HAP-1 (cell line): ENCODE data around the gene OR4Q2.
"Not testable (repeated sequence)": the region's sequence is repeated elsewhere in the genome, so short reads cannot be mapped to it uniquely, and the experiment has no call there.

Experiments
- DNase-seq, 2 experiments: peaks; one replicate each; pipeline ENCODE4 v3.0.0-alpha.2; 2016 to 2020; ENCODE audit warnings: low spot score in 2 of 2
- H3K27me3 ChIP-seq: fragments of 250-450 bp; sonication (Bioruptor Pico); 2 replicates; pipeline ENCODE4 v1.5.1; 2020; ENCODE audit warnings: low read depth, mild to moderate bottlenecking, moderate library complexity
- H3K36me3 ChIP-seq: fragments of 250-450 bp; sonication (Bioruptor Pico); replicated peaks from 2 replicates; pipeline ENCODE4 v1.5.1; 2020; ENCODE audit warnings: mild to moderate bottlenecking
- H3K4me1 ChIP-seq: fragments of 250-450 bp; sonication (Bioruptor Pico); 2 replicates; pipeline ENCODE4 v1.5.1; 2020; ENCODE audit warnings: mild to moderate bottlenecking
- H3K4me3 ChIP-seq: fragments of 250-450 bp; sonication (Bioruptor Pico); 2 replicates; pipeline ENCODE4 v1.5.1; 2020; ENCODE audit warnings: mild to moderate bottlenecking, moderate library complexity
- H3K9me3 ChIP-seq: fragments of 250-450 bp; sonication (Bioruptor Pico); 2 replicates; pipeline ENCODE4 v1.5.1; 2020; ENCODE audit warnings: mild to moderate bottlenecking, moderate library complexity
- in situ Hi-C: fragments of 300-500 bp; cut with MboI; formaldehyde crosslinking; loops from 3 replicates; pipeline ENCODE4 v1.14.3; 2020; ENCODE audit warnings: low sequenced_read_pairs, inconsistent platforms, mixed read lengths

OR4Q2 gene

GRCh38 chr14:20001863-20002262 lies at the start of gene OR4Q2:
OR4Q2 (plus strand) TSS chr14:20002163.
- no peak for DNase-seq
- in situ Hi-C loops: no loop called here
- H3K4me3 ChIP-seq: no peak within 1 kb of the TSS
- no peaks in the 10 kb centered on the region; the same call in 1 of the 2 replicates for H3K9me3 ChIP-seq
- no peaks in the 10 kb centered on the region for H3K4me1 ChIP-seq
- H3K36me3 ChIP-seq: no peaks in the 10 kb centered on the region
- no peaks in the 10 kb centered on the region for H3K27me3 ChIP-seq

- H3K9me3 ChIP-seq, H3K4me3 ChIP-seq, H3K36me3 ChIP-seq, H3K4me1 ChIP-seq, H3K27me3 ChIP-seq, DNase-seq, in situ Hi-C loops: not testable (repeated sequence)
Observed at GRCh38 chr14:19969735-19970134, 32.2 kb upstream of the OR4Q2 start.

- Histone ChIP-seq H3K27me3 (no peaks in the 10 kb centered on the region), H3K9me3 (no peaks in the 10 kb centered on the region), H3K4me1 (no peaks in the 10 kb centered on the region), H3K36me3 (no peaks in the 10 kb centered on the region), H3K4me3 (no peak overlapping the region)
- in situ Hi-C loops: no loop called here
- DNase-seq: no peak
Observed at GRCh38 chr14:19974844-19975243, 27.1 kb upstream of the OR4Q2 start.

- no peak within 1 kb of the TSS for H3K4me3 ChIP-seq
- in situ Hi-C loops: no loop called here
- no peaks in the 10 kb centered on the region for H3K9me3 ChIP-seq
- H3K27me3 ChIP-seq: no peaks in the 10 kb centered on the region
- H3K4me1 ChIP-seq: no peaks in the 10 kb centered on the region
- no peaks in the 10 kb centered on the region for H3K36me3 ChIP-seq
- DNase-seq: no peak
Observed at GRCh38 chr14:19975291-19975690, 26.7 kb upstream of the OR4Q2 start, which contains the start of gene OR4K15. OR4K15 (plus strand) TSS chr14:19975591; CDS start chr14:19975591, 0 bp downstream.

- Histone ChIP-seq H3K9me3 (no peaks in the 10 kb centered on the region; the same call in 1 of the 2 replicates), H3K4me3 (no peak overlapping the region), H3K4me1 (no peaks in the 10 kb centered on the region), H3K27me3 (no peaks in the 10 kb centered on the region), H3K36me3 (no peaks in the 10 kb centered on the region)
- no peak for DNase-seq
- in situ Hi-C loops: no loop called here
Observed at GRCh38 chr14:19993438-19993837, 8.5 kb upstream of the OR4Q2 start.

GRCh38 chr14:20002319-20002718 lies 356 bp downstream of the OR4Q2 start:
- Histone ChIP-seq H3K27me3 (no peaks in the 10 kb centered on the region), H3K4me3 (no peak overlapping the region), H3K4me1 (no peaks in the 10 kb centered on the region), H3K9me3 (no peaks in the 10 kb centered on the region; the same call in 1 of the 2 replicates), H3K36me3 (no peaks in the 10 kb centered on the region)
- DNase-seq: no peak
- in situ Hi-C loops: no loop called here

- Histone ChIP-seq H3K36me3 (no peaks in the 10 kb centered on the region), H3K4me3 (no peak overlapping the region), H3K9me3 (no peaks in the 10 kb centered on the region; the same call in 1 of the 2 replicates), H3K4me1 (no peaks in the 10 kb centered on the region), H3K27me3 (no peaks in the 10 kb centered on the region)
- in situ Hi-C loops: no loop called here
- no peak for DNase-seq
Observed at GRCh38 chr14:20008156-20008555, 6.2 kb downstream of the OR4Q2 start.

- Histone ChIP-seq H3K27me3 (no peaks in the 10 kb centered on the region), H3K9me3 (no peaks in the 10 kb centered on the region), H3K4me1 (no peaks in the 10 kb centered on the region), H3K4me3 (no peak within 1 kb of the TSS), H3K36me3 (no peaks in the 10 kb centered on the region)
- DNase-seq: no peak
- in situ Hi-C loops: no loop called here
Observed at GRCh38 chr14:20019257-20019865, 17.4 kb downstream of the OR4Q2 start, which contains the start of gene OR4K14. OR4K14 (minus strand) TSS chr14:20019307; CDS start chr14:20015193, 4,114 bp downstream.

GRCh38 chr14:20031058-20031457 lies 29.1 kb downstream of the OR4Q2 start:
- H3K4me3 ChIP-seq: no peak overlapping the region
- H3K36me3 ChIP-seq: no peaks in the 10 kb centered on the region
- in situ Hi-C loops: no loop called here
- H3K27me3 ChIP-seq: no peaks in the 10 kb centered on the region
- no peaks in the 10 kb centered on the region for H3K4me1 ChIP-seq
- no peak for DNase-seq
- H3K9me3 ChIP-seq: peaks cover 4% of the 10 kb centered on the region; the same call in 1 of the 2 replicates

- no peak overlapping the region for H3K4me3 ChIP-seq
- no peaks in the 10 kb centered on the region for H3K36me3 ChIP-seq
- 0 out of 2 replicates have a peak, but pooled peaks cover 2% of the 10 kb centered on the region for H3K9me3 ChIP-seq
- no peaks in the 10 kb centered on the region for H3K4me1 ChIP-seq
- in situ Hi-C loops: no loop called here
- H3K27me3 ChIP-seq: no peaks in the 10 kb centered on the region
- DNase-seq: no peak
Observed at GRCh38 chr14:20035449-20035848, 33.5 kb downstream of the OR4Q2 start.

- no peaks in the 10 kb centered on the region for H3K36me3 ChIP-seq
- no peak for DNase-seq
- no peaks in the 10 kb centered on the region for H3K4me1 ChIP-seq
- in situ Hi-C loops: no loop called here
- H3K9me3 ChIP-seq: 0 out of 2 replicates have a peak, but pooled peaks cover 1% of the 10 kb centered on the region
- H3K4me3 ChIP-seq: no peak within 1 kb of the TSS
- no peaks in the 10 kb centered on the region for H3K27me3 ChIP-seq
Observed at GRCh38 chr14:20035938-20036337, 34.0 kb downstream of the OR4Q2 start, which contains the start of gene OR4K13. OR4K13 (minus strand) TSS chr14:20036038; CDS start chr14:20034758, 1,280 bp downstream.

GRCh38 chr14:20044243-20044642 lies 42.3 kb downstream of the OR4Q2 start:
- in situ Hi-C loops: no loop called here
- DNase-seq: no peak
- Histone ChIP-seq H3K4me1 (no peaks in the 10 kb centered on the region), H3K36me3 (no peaks in the 10 kb centered on the region), H3K4me3 (no peak overlapping the region), H3K27me3 (no peaks in the 10 kb centered on the region), H3K9me3 (0 out of 2 replicates have a peak, but pooled peaks cover 3% of the 10 kb centered on the region)

- Histone ChIP-seq H3K9me3 (no peaks in the 10 kb centered on the region), H3K4me3 (no peak overlapping the region), H3K27me3 (no peaks in the 10 kb centered on the region), H3K36me3 (no peaks in the 10 kb centered on the region), H3K4me1 (no peaks in the 10 kb centered on the region)
- DNase-seq: no peak
- in situ Hi-C loops: no loop called here
Observed at GRCh38 chr14:20048202-20048601, 46.2 kb downstream of the OR4Q2 start.
